Aorta (tissue), 5 donors: ENCODE measurements around the gene ZDHHC12. TPM values are rescaled to one million over a fixed set of nuclear protein-coding genes. Genes with fewer than 3 reads are reported as not detected.

ENCODE experiments used
- ATAC-seq: fragments of 200-7000 bp; cut with Tn5 transposase; one replicate; pipeline ENCODE4 v1.9.1; 2022; ENCODE audit warnings: moderate library complexity; ENCODE audit not compliant: low FRiP score
- DNase-seq, 2 donors: peaks; one replicate each; pipeline ENCODE4 v3.0.0-alpha.2; 2020
- H3K27ac ChIP-seq, 2 donors: one replicate each; pipeline ENCODE4 v1.5.1; 2013; ENCODE audit warnings: low read length in 2 of 2, mild to moderate bottlenecking in 2 of 2, moderate library complexity in 2 of 2, control low read depth in 1 of 2, inconsistent platforms in 1 of 2, low read depth in 1 of 2
- H3K27me3 ChIP-seq, 2 donors: one replicate each; pipeline ENCODE4 v1.6.1; 2013; ENCODE audit warnings: control low read depth in 1 of 2, low read length in 1 of 2, mild to moderate bottlenecking in 1 of 2, moderate library complexity in 1 of 2; ENCODE audit not compliant: insufficient read depth in 2 of 2, control insufficient read depth in 1 of 2
- H3K36me3 ChIP-seq, 2 donors: one replicate each; pipeline ENCODE4 v1.6.1; 2013; ENCODE audit warnings: control low read depth in 1 of 2, low read length in 1 of 2, mild to moderate bottlenecking in 1 of 2; ENCODE audit not compliant: insufficient read depth in 2 of 2, control insufficient read depth in 1 of 2
- H3K4me1 ChIP-seq, 2 donors: one replicate each; pipeline ENCODE4 v1.6.1; 2013; ENCODE audit warnings: low read length in 2 of 2, control low read depth in 1 of 2, mild to moderate bottlenecking in 1 of 2, moderate library complexity in 1 of 2; ENCODE audit not compliant: insufficient read depth in 2 of 2, control insufficient read depth in 1 of 2
- H3K4me3 ChIP-seq, 2 donors: one replicate each; pipeline ENCODE4 v1.5.1; 2013; ENCODE audit warnings: low read length in 2 of 2, control low read depth in 1 of 2, mild to moderate bottlenecking in 1 of 2
- H3K9me3 ChIP-seq: one replicate; pipeline ENCODE4 v1.6.1; 2013; ENCODE audit warnings: mild to moderate bottlenecking, low read length; ENCODE audit not compliant: control insufficient read depth
- WGBS, 2 donors: extraction: QIAGEN DNeasy Blood & Tissue Kit; methylation state at CpG; one replicate each; pipeline ENCODE4 v1.1.7; 2013; 5-methylcytosine and 5-hydroxymethylcytosine counted together
- intact Hi-C, 2 donors: fragments of 100-400 bp; cut with DNase I; formaldehyde crosslinking; loops; one replicate each; pipeline versions ENCODE4 v1.14.2 to v1.15.0; 2022
- polyA plus RNA-seq, 2 donors: library from polyadenylated mRNA; stranded (reverse); fragments of 200-250 nt; gene quantifications; one replicate each; pipeline ENCODE4 v1.2.3, GENCODE V29; 2013
- total RNA-seq, 2 donors: library from RNA; stranded (reverse); fragmentation: NEBNext Ultra II Directional; extraction: Animal tissue kit (Norgen Biotek cat#: 25700); gene quantifications; one replicate each; pipeline ENCODE4 v1.2.1, GENCODE V29; 2021
- donor health status: healthy with polysubstance abuse.
- donor health status: Bipolar disorder and iron deficiency.
- donor health status: DM: no; HTN: no; CAD: no.
- donor health status: DM: no; HTN: no; CAD: no.
- donor health status: DM: yes; HTN: yes; CAD: no.

Gene ZDHHC12
- total and polyA plus RNA-seq, 4 donors: 11.2 to 30.9 (median 17.2) TPM

DNA sequence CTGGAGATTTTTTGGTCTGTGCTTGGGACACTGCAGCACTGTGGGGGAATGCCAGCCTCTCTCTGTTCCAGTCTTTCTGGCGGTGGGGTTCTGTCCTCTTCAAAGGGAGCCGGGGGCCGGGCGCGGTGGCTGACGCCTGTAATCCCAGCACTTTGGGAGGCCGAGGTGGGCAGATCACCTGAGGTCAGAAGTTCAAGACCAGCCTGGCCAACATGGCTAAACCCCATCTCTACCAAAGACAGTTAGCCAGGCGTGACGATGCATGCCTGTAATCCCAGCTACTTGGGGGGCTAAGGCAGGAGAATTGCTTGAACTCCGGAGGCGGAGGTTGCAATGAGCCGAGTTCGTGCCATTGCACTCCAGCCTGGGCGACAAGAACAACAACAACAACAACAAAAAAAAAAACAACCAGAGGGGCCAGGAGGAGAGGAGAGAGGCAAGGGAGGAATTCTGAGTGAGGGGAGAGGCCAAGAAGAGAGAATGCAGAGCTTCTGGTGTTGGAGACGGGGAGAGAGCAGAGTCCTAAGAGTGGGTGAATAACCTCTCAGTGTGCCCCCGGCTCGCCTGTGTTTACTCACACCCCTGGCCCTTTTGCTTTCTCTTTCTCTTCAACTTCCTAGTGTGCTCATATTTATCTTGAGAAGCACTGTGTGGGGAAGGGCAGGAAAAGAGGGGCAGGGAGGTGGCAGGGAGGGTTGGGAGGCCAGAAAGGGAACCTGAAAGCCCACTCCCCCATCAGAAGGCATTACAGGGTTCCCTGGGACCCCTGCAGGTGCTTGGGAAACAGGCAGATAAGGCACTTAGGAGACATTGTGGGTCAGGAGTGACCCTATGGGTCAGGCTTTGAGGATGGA, 38.1 kb downstream of the ZDHHC12 start:
- intact Hi-C loops: loop anchor here (5.0 kb wide), 1 partner anchor 49 kb away; no protein-coding TSS in a partner anchor
- no peaks in the 10 kb centered on the region for H3K27me3 ChIP-seq
- no peaks in the 10 kb centered on the region for H3K4me1 ChIP-seq
- 85 to 87% methylated on average over 17 of the region's 17 CpGs for WGBS, 2 donors
- H3K9me3 ChIP-seq: no peaks in the 10 kb centered on the region
- ATAC-seq (no peak), DNase-seq (peak in 1 of 2 donors; percentile 55)
- H3K4me3 ChIP-seq: no peak overlapping the region
- H3K36me3 ChIP-seq: no peaks in the 10 kb centered on the region
- no peak overlapping the region for H3K27ac ChIP-seq

GRCh38 chr9:128684325-128685199, 39.4 kb downstream of the ZDHHC12 start:
- intact Hi-C loops: loop anchor here (5.0 kb wide), 1 partner anchor 47 kb away; no protein-coding TSS in a partner anchor

GRCh38 chr9:128684065-128684324, 39.9 kb downstream of the ZDHHC12 start:
- no peaks in the 10 kb centered on the region for H3K9me3 ChIP-seq
- H3K4me1 ChIP-seq: no peaks in the 10 kb centered on the region
- H3K4me3 ChIP-seq: peak overlapping the region; percentile 1 to 40
- intact Hi-C loops: no loop called here
- no peak for ATAC-seq
- no peaks in the 10 kb centered on the region for H3K27me3 ChIP-seq
- no peak for DNase-seq
- 0 to 1% methylated on average over 3 of the region's 3 CpGs for WGBS, 2 donors
- H3K36me3 ChIP-seq: no peaks in the 10 kb centered on the region
- no peak overlapping the region for H3K27ac ChIP-seq

More at GRCh38 chr9:128684325-128685199, 39.4 kb downstream of the ZDHHC12 start:
- Histone ChIP-seq H3K4me1 (no peaks in the 10 kb centered on the region), H3K27ac (no peak overlapping the region), H3K27me3 (no peaks in the 10 kb centered on the region), H3K4me3 (peak overlapping the region in 1 of 2 donors; percentile 40), H3K9me3 (no peaks in the 10 kb centered on the region), H3K36me3 (no peaks in the 10 kb centered on the region)
- 11 to 12% methylated on average over 15 of the region's 15 CpGs for WGBS, 2 donors
- ATAC-seq (peak; percentile 64), DNase-seq (peak; percentile 86 to 88)

GRCh38 chr9:128683340-128684064, 40.4 kb downstream of the ZDHHC12 start:
- WGBS, 2 donors: 10 to 12% methylated on average over 21 of the region's 21 CpGs
- ATAC-seq (peak; percentile 50), DNase-seq (peak; percentile 76 to 81)
- Histone ChIP-seq H3K9me3 (no peaks in the 10 kb centered on the region), H3K4me1 (no peaks in the 10 kb centered on the region), H3K4me3 (peak overlapping the region; percentile 1 to 40), H3K27ac (no peak overlapping the region), H3K27me3 (no peaks in the 10 kb centered on the region), H3K36me3 (no peaks in the 10 kb centered on the region)
- intact Hi-C loops: no loop called here

GRCh38 chr9:128677794-128678193, 46.1 kb downstream of the ZDHHC12 start:
- DNase-seq: no peak
- 52 to 59% methylated on average over 10 of the region's 10 CpGs for WGBS, 2 donors

GRCh38 chr9:128675382-128675781, 48.5 kb downstream of the ZDHHC12 start:
- 97 to 98% methylated on average over 4 of the region's 4 CpGs for WGBS, 2 donors
- no peak for DNase-seq

More at GRCh38 chr9:128677794-128678193, 46.1 kb downstream of the ZDHHC12 start:
- Histone ChIP-seq H3K36me3 (no peaks in the 10 kb centered on the region), H3K4me1 (no peaks in the 10 kb centered on the region), H3K4me3 (no peak overlapping the region), H3K27ac (no peak overlapping the region), H3K9me3 (no peaks in the 10 kb centered on the region), H3K27me3 (no peaks in the 10 kb centered on the region)
- intact Hi-C loops: no loop called here
- ATAC-seq: no peak

More at GRCh38 chr9:128675382-128675781, 48.5 kb downstream of the ZDHHC12 start:
- ATAC-seq: no peak
- Histone ChIP-seq H3K36me3 (no peaks in the 10 kb centered on the region), H3K4me1 (no peaks in the 10 kb centered on the region), H3K27me3 (no peaks in the 10 kb centered on the region), H3K4me3 (no peak overlapping the region), H3K27ac (no peak overlapping the region), H3K9me3 (no peaks in the 10 kb centered on the region)
- intact Hi-C loops: no loop called here

Other genes with a start within 250 kb of the ZDHHC12 start
- 10 to 100 TPM; 13.5 to 17.3 TPM for gene GLE1, start 219.4 kb downstream of the ZDHHC12 start, total RNA-seq
- 10 to 100 TPM in 1 of 2 donors, 1 to 10 TPM in 1; 6.9 to 12.2 TPM for gene GLE1, start 219.4 kb downstream of the ZDHHC12 start, polyA plus RNA-seq
- 100 to 1,000 TPM; 384 to 504 TPM for gene SPTAN1, start 171.5 kb downstream of the ZDHHC12 start, total RNA-seq
- 100 to 1,000 TPM in 1 of 2 donors, 10 to 100 TPM in 1; 94.4 to 237 TPM for gene SPTAN1, start 171.5 kb downstream of the ZDHHC12 start, polyA plus RNA-seq
- 10 to 100 TPM in 1 of 2 donors, 1 to 10 TPM in 1; 9.0 to 15.3 TPM for gene DYNC2I2, start 67.3 kb downstream of the ZDHHC12 start, total RNA-seq
- 10 to 100 TPM; 20.2 to 55.3 TPM for gene DYNC2I2, start 67.3 kb downstream of the ZDHHC12 start, polyA plus RNA-seq
- gene SET, start 34.9 kb downstream of the ZDHHC12 start, total RNA-seq: 100 to 1,000 TPM; 190 to 195 TPM
- 100 to 1,000 TPM in 1 of 2 donors, 10 to 100 TPM in 1; 98.5 to 167 TPM for gene SET, start 34.9 kb downstream of the ZDHHC12 start, polyA plus RNA-seq
- 10 to 100 TPM in 1 of 2 donors, 1 to 10 TPM in 1; 7.1 to 11.1 TPM for gene PKN3, start 21.6 kb downstream of the ZDHHC12 start, total RNA-seq
- gene PKN3, start 21.6 kb downstream of the ZDHHC12 start, polyA plus RNA-seq: 1 to 10 TPM; 1.3 to 2.5 TPM
- 10 to 100 TPM; 29.6 to 42.9 TPM for gene ZER1, start 47.8 kb upstream of the ZDHHC12 start, total RNA-seq
- gene ZER1, start 47.8 kb upstream of the ZDHHC12 start, polyA plus RNA-seq: 10 to 100 TPM; 14.5 to 39.6 TPM
- 10 to 100 TPM; 23.6 to 27.7 TPM for gene TBC1D13, start 63.1 kb upstream of the ZDHHC12 start, total RNA-seq
- 10 to 100 TPM in 1 of 2 donors, 1 to 10 TPM in 1; 9.0 to 21.5 TPM for gene TBC1D13, start 63.1 kb upstream of the ZDHHC12 start, polyA plus RNA-seq
- gene ENDOG, start 94.4 kb upstream of the ZDHHC12 start, total RNA-seq: 10 to 100 TPM; 11.0 to 14.1 TPM
- 10 to 100 TPM in 1 of 2 donors, 1 to 10 TPM in 1; 9.1 to 15.9 TPM for gene ENDOG, start 94.4 kb upstream of the ZDHHC12 start, polyA plus RNA-seq
- 10 to 100 TPM; 28.6 to 32.8 TPM for gene SPOUT1, start 105.7 kb upstream of the ZDHHC12 start, total RNA-seq
- 10 to 100 TPM; 14.3 to 40.9 TPM for gene SPOUT1, start 105.7 kb upstream of the ZDHHC12 start, polyA plus RNA-seq
- 1 to 10 TPM; 7.5 to 9.5 TPM for gene KYAT1, start 157.8 kb upstream of the ZDHHC12 start, total RNA-seq
- 10 to 100 TPM in 1 of 2 donors, 1 to 10 TPM in 1; 4.5 to 11.4 TPM for gene KYAT1, start 157.8 kb upstream of the ZDHHC12 start, polyA plus RNA-seq
- gene LRRC8A, start 158.0 kb upstream of the ZDHHC12 start, total RNA-seq: 100 to 1,000 TPM in 1 of 2 donors, 10 to 100 TPM in 1; 63.8 to 100 TPM
- 10 to 100 TPM; 14.3 to 41.3 TPM for gene LRRC8A, start 158.0 kb upstream of the ZDHHC12 start, polyA plus RNA-seq
- gene PHYHD1, start 196.9 kb upstream of the ZDHHC12 start, total RNA-seq: 10 to 100 TPM; 20.5 to 33.0 TPM
- 10 to 100 TPM; 16.7 to 68.9 TPM for gene PHYHD1, start 196.9 kb upstream of the ZDHHC12 start, polyA plus RNA-seq
- 10 to 100 TPM in 1 of 2 donors, 1 to 10 TPM in 1; 8.4 to 10.5 TPM for gene DOLK, start 223.5 kb upstream of the ZDHHC12 start, total RNA-seq
- gene DOLK, start 223.5 kb upstream of the ZDHHC12 start, polyA plus RNA-seq: 10 to 100 TPM in 1 of 2 donors, 1 to 10 TPM in 1; 4.3 to 10.7 TPM
- 10 to 100 TPM; 37.1 to 44.5 TPM for gene NUP188, start 223.6 kb upstream of the ZDHHC12 start, total RNA-seq
- 10 to 100 TPM in 1 of 2 donors, 1 to 10 TPM in 1; 4.9 to 14.4 TPM for gene NUP188, start 223.6 kb upstream of the ZDHHC12 start, polyA plus RNA-seq